NCI-H2196 treated with DMSO at 0.1 percent for 48 hours (cell line): ENCODE results near the gene MIGA2.

Experiments used
- DNase-seq: peaks from one replicate; lab custom pipeline; 2025; ENCODE audit not compliant: unreplicated experiment; lab: John Stamatoyannopoulos, UW

MIGA2 gene

GRCh38 chr9:129113645-129114304 lies 77.3 kb downstream of the MIGA2 start:
- DNase-seq, result no peak

- DNase-seq, result no peak
Observed at GRCh38 chr9:129118799-129119198, 82.4 kb downstream of the MIGA2 start.

GRCh38 chr9:129121483-129121882 lies 85.1 kb downstream of the MIGA2 start:
- no peak for DNase-seq
